A549 (cell line): ENCODE data around the gene OPA3. TPM values are rescaled to one million over a fixed set of nuclear protein-coding genes. Genes with fewer than 3 reads are reported as not detected.

Experiments
- ATAC-seq, 2 experiments: fragments of 200-7000 bp in 1 of 2; fragments of >200 bp in 1 of 2; cut with Nextera tagmentation in 1 of 2; cut with Tn5 transposase in 1 of 2; 3 replicates each; pipeline versions ENCODE4 v1.8.0 to v1.9.1; 2018 to 2020; ENCODE audit warnings: mild to moderate bottlenecking in 1 of 2, moderate library complexity in 1 of 2
- CTCF ChIA-PET: fragments of 300-600 bp; sonication (Branson Sonifier 250); formaldehyde crosslinking; extraction: SDS; loops from one replicate; lab custom pipeline; 2021; ENCODE audit warnings: antibody characterized with exemption, inconsistent platforms; lab: Yijun Ruan, JAX
- POLR2A ChIA-PET: fragments of 350-600 bp; formaldehyde crosslinking; extraction: SDS; loops from one replicate; lab custom pipeline; 2021; ENCODE audit warnings: antibody characterized with exemption, inconsistent platforms; lab: Yijun Ruan, JAX
- DNase-seq, 2 experiments: peaks; one replicate each; pipeline versions ENCODE4 v3.0.0 to v3.0.0-alpha.2; 2011 to 2016; ENCODE audit warnings: low read depth in 1 of 2, low spot score in 1 of 2
- FAIRE-seq: peaks from 2 replicates; lab custom pipeline; 2011; peaks lifted over from hg19 to GRCh38; lab: Jason Lieb, UNC
- H3K27ac ChIP-seq, 2 experiments: fragments of >200 bp; sonication (Bioruptor Twin); formaldehyde crosslinking; 3 replicates each; pipeline ENCODE4 v1.5.1; 2016 to 2017
- H3K4me1 ChIP-seq: fragments of >200 bp; sonication (Bioruptor Twin); formaldehyde crosslinking; 3 replicates; pipeline ENCODE4 v1.6.1; 2016
- H3K4me2 ChIP-seq: fragments of >200 bp; sonication (Bioruptor Twin); formaldehyde crosslinking; 3 replicates; pipeline ENCODE4 v1.6.1; 2016
- H3K4me3 ChIP-seq: fragments of >200 bp; sonication (Bioruptor Twin); formaldehyde crosslinking; 3 replicates; pipeline ENCODE4 v1.5.1; 2016
- H3K9me3 ChIP-seq: fragments of >200 bp; sonication (Bioruptor Twin); formaldehyde crosslinking; 3 replicates; pipeline ENCODE4 v1.6.1; 2016
- BHLHE40 ChIP-seq: IDR thresholded peaks from 2 replicates; pipeline ENCODE4 v1.6.1; 2012; ENCODE audit warnings: low read depth, low read length, inconsistent platforms
- E2F6 ChIP-seq: IDR thresholded peaks from 2 replicates; pipeline ENCODE4 v1.6.1; 2012; ENCODE audit warnings: low read depth, borderline replicate concordance
- EHF ChIP-seq: fragments of 250-450 bp; sonication (Bioruptor Pico); IDR thresholded peaks from 2 replicates; pipeline ENCODE4 v1.5.0; 2020; ENCODE audit warnings: mild to moderate bottlenecking
- ELK1 ChIP-seq: fragments of 150-350 bp; IDR thresholded peaks from 2 replicates; pipeline ENCODE4 v1.6.1; 2014; ENCODE audit warnings: low read depth, mild to moderate bottlenecking, low read length
- EP300 ChIP-seq, 2 experiments: fragments of >200 bp; sonication (Bioruptor Twin); formaldehyde crosslinking; IDR thresholded peaks; 2 replicates in 1 of 2; 3 replicates in 1 of 2; pipeline ENCODE4 v1.6.1; 2016 to 2017
- ESRRA ChIP-seq: fragments of 150-350 bp; IDR thresholded peaks from 2 replicates; pipeline ENCODE4 v1.6.1; 2014; ENCODE audit warnings: mild to moderate bottlenecking, low read length, borderline replicate concordance
- FOSL2 ChIP-seq, 2 experiments: fragments of 450-650 bp in 1 of 2; fragments of >200 bp in 1 of 2; sonication (Bioruptor Twin) in 1 of 2; formaldehyde crosslinking; IDR thresholded peaks; 2 replicates each; pipeline versions ENCODE4 v1.5.0 to v1.6.1; 2016 to 2020; ENCODE audit warnings: mild to moderate bottlenecking in 1 of 2, moderate library complexity in 1 of 2
- HES2 ChIP-seq: fragments of >200 bp; sonication (Bioruptor Twin); formaldehyde crosslinking; IDR thresholded peaks from 2 replicates; pipeline ENCODE4 v1.6.1; 2016
- KDM5A ChIP-seq: fragments of 200-600 bp; sonication (generic); IDR thresholded peaks from 2 replicates; pipeline ENCODE4 v1.6.1; 2016; ENCODE audit warnings: antibody characterized with exemption, mild to moderate bottlenecking
- MAFK ChIP-seq: fragments of 450-650 bp; IDR thresholded peaks from 2 replicates; pipeline ENCODE4 v1.6.1; 2014; ENCODE audit not compliant: partially characterized antibody
- MAX ChIP-seq: IDR thresholded peaks from 2 replicates; pipeline ENCODE4 v1.6.1; 2012
- MAZ ChIP-seq: fragments of 150-350 bp; IDR thresholded peaks from 2 replicates; pipeline ENCODE4 v1.6.1; 2014; ENCODE audit warnings: antibody characterized with exemption, low read depth, low read length, borderline replicate concordance
- MYC ChIP-seq: IDR thresholded peaks from 2 replicates; pipeline ENCODE4 v1.6.1; 2012; ENCODE audit warnings: mild to moderate bottlenecking, inconsistent platforms, low read length, improper control_type of control experiment, borderline replicate concordance
- NFE2L2 ChIP-seq: fragments of 150-350 bp; conservative IDR thresholded peaks from 2 replicates; pipeline ENCODE4 v1.6.1; 2014; ENCODE audit warnings: low read length
- RCOR1 ChIP-seq: fragments of 150-350 bp; IDR thresholded peaks from 2 replicates; pipeline ENCODE4 v1.6.1; 2014; ENCODE audit warnings: antibody characterized with exemption, low read length, low read depth
- REST ChIP-seq: fragments of 200-600 bp; sonication (generic); IDR thresholded peaks from 2 replicates; pipeline ENCODE4 v1.6.1; 2016; ENCODE audit warnings: antibody characterized with exemption, mild to moderate bottlenecking, moderate library complexity
- RNF2 ChIP-seq: fragments of 200-600 bp; sonication (generic); IDR thresholded peaks from 2 replicates; pipeline ENCODE4 v1.6.1; 2016; ENCODE audit warnings: low read depth, mild to moderate bottlenecking, antibody characterized with exemption, moderate library complexity, borderline replicate concordance
- USF2 ChIP-seq: fragments of 450-650 bp; IDR thresholded peaks from 2 replicates; pipeline ENCODE4 v1.6.1; 2014; ENCODE audit warnings: antibody characterized with exemption
- ZFP36 ChIP-seq: fragments of 450-650 bp; IDR thresholded peaks from 2 replicates; pipeline ENCODE4 v1.6.1; 2014; ENCODE audit warnings: borderline replicate concordance; ENCODE audit not compliant: partially characterized antibody
- ZSCAN20 ChIP-seq: fragments of 250-450 bp; sonication (Bioruptor Pico); IDR thresholded peaks from 2 replicates; pipeline ENCODE4 v1.8.0; 2022; ENCODE audit warnings: mild to moderate bottlenecking, moderate library complexity
- WGBS: methylation state at CpG from one replicate; pipeline ENCODE4 v1.1.6; 2017; ENCODE audit errors: missing lambda C conversion rate; 5-methylcytosine and 5-hydroxymethylcytosine counted together
- polyA plus RNA-seq, 4 experiments: library from polyadenylated mRNA; depleted of rRNA in 3 of 4; stranded (reverse); fragments of >200 nt; fragmentation: RNase III in 1 of 4; extraction: RNeasy Plus Mini Kit Qiagen cat#74134 plus additional on column Dnase treatment in 1 of 4; gene quantifications; 2 replicates in 3 of 4; 3 replicates in 1 of 4; pipeline ENCODE4 v1.2.3, GENCODE V29; 2011 to 2017

Gene OPA3
- polyA plus RNA-seq, 2 of the 4 experiments (the other 2 are of a cell fraction) = 15.6 to 21.8 TPM

GRCh38 chr19:45621976-45622503 lies 37.4 kb upstream of the OPA3 start:
- no peak for TF ChIP-seq MAZ
- no peak overlapping the region for H3K27ac ChIP-seq
- no peaks in the 10 kb centered on the region for H3K4me1 ChIP-seq
- 80% methylated on average over 6 of the region's 6 CpGs for WGBS
- POLR2A ChIA-PET = interaction anchor here (0.7 kb wide), 1 partner anchor 18 kb away, joined by 4 read pairs; no protein-coding TSS in a partner anchor
- FAIRE-seq (no peak), DNase-seq (no peak), ATAC-seq (no peak)
- no peaks in the 10 kb centered on the region for H3K9me3 ChIP-seq
- H3K4me2 ChIP-seq = no peak overlapping the region
- H3K4me3 ChIP-seq = no peak overlapping the region
- CTCF ChIA-PET = interaction anchor here (1.0 to 23.8 kb wide), 3 partner anchors 15 to 25 kb away, joined by 3 to 437 read pairs (median 9); partner anchors contain the start of gene EML2

GRCh38 chr19:45621389-45621788 lies 36.8 kb upstream of the OPA3 start:
- FAIRE-seq (no peak), DNase-seq (no peak), ATAC-seq (no peak)
- no peak overlapping the region for H3K4me2 ChIP-seq
- H3K27ac ChIP-seq = no peak overlapping the region
- no peaks in the 10 kb centered on the region for H3K9me3 ChIP-seq
- TF ChIP-seq KDM5A = no peak
- TF ChIP-seq EP300 (IDR thresholded peaks at IDR 0.05) = no peak
- no peak for TF ChIP-seq FOSL2 (IDR thresholded peaks at IDR 0.05)
- no peak for TF ChIP-seq FOSL2 (CRISPR knock-in tag; IDR thresholded peaks at IDR 0.05)
- TF ChIP-seq RCOR1 = no peak
- no peak for TF ChIP-seq MAFK
- TF ChIP-seq E2F6 = no peak
- no peak for TF ChIP-seq ZSCAN20 (CRISPR knock-in tag)
- no peak for TF ChIP-seq MAX
- no peak for TF ChIP-seq REST
- no peak for TF ChIP-seq ELK1
- no peak for TF ChIP-seq RNF2
- H3K4me1 ChIP-seq = peaks cover under 1% of the 10 kb centered on the region; the same call in 1 of the 3 replicates
- WGBS = 94% methylated on average over 17 of the region's 17 CpGs
- ChIA-PET CTCF (interaction anchor here (8.9 to 23.8 kb wide), 2 partner anchors 15 to 16 kb away, joined by 79 to 437 read pairs; partner anchors contain the start of gene EML2), POLR2A (no interaction called here)
- no peak overlapping the region for H3K4me3 ChIP-seq

- TF ChIP-seq ZFP36 (no peak), NFE2L2 (no peak), BHLHE40 (no peak), MYC (no peak), HES2 (no peak), EHF (CRISPR knock-in tag) (no peak), ESRRA (no peak), USF2 (no peak), E2F6 (no peak)
- H3K9me3 ChIP-seq = no peaks in the 10 kb centered on the region
- ATAC-seq (no peak), DNase-seq (no peak), FAIRE-seq (no peak)
- ChIA-PET POLR2A (interaction anchor here (1.5 to 1.8 kb wide), 2 partner anchors 14 to 22 kb away, joined by 4 to 6 read pairs; partner anchors contain the start of gene EML2), CTCF (interaction anchor here (0.6 to 23.8 kb wide), 7 partner anchors 10 to 138 kb away, joined by 3 to 437 read pairs (median 6); partner anchors contain the start of gene EML2)
- H3K4me1 ChIP-seq = peaks cover 30% of the 10 kb centered on the region
- H3K27ac ChIP-seq = peak overlapping the region in 1 of 2 experiments; percentile 73; a peak in 3 of 6 replicates
- H3K4me3 ChIP-seq = no peak overlapping the region
- no peak overlapping the region for H3K4me2 ChIP-seq
- WGBS = 94% methylated on average over 10 of the region's 10 CpGs
Measured at GRCh38 chr19:45616704-45617017, 32.1 kb upstream of the OPA3 start.
